Measurements from ENCODE around the gene BLMH.

BLMH gene

DNA sequence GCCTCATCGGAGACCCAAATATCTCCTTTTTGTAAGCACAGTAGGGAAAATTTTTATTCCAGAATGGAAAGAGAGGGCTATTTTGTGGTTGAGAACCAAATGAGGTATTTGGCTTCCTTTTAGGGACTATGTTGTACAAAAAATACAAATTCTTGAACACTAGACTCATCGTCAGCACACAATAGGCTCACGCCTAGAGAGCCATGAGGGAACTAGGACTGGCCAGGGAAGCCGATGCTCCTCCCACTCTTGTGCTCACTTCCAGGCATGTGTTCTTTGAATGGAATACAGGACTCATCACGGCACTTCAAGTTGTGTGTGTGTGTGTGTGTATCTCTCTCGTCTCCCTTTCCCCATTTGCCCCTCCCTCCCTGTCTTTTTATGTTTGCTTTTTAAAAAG is 17.8 kb upstream of the BLMH start:
- FAIRE-seq (no peak), DNase-seq (ENCODE audit: low spot score) (no peak)

DNA sequence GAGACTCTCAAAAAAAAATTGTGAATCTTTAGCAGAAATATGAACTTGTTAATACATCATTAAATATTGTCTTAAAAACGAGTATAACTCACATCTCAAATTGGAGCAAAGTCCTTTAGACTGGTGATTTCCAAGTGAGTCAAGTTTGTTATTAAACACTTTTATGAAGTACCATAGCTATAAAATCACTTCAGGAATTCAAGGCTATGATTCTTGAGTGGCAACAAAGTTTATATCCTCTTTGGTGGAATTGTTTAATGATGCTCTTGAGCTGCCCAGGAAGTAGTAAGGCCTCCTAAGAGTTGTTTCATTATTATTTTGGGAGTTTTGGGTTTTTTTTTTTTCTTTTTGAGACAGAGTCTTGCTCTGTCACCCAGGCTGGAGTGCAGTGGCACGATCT is 16.7 kb upstream of the BLMH start:
- no peak for DNase-seq (ENCODE audit: low spot score)
- FAIRE-seq = no peak

GRCh38 chr17:30304778-30305177 is 13.0 kb upstream of the BLMH start:
- DNase-seq (ENCODE audit: low spot score) (no peak), FAIRE-seq (no peak)

GRCh38 chr17:30302241-30302640 is 10.5 kb upstream of the BLMH start:
- FAIRE-seq = no peak
- DNase-seq (ENCODE audit: low spot score) = no peak

DNA sequence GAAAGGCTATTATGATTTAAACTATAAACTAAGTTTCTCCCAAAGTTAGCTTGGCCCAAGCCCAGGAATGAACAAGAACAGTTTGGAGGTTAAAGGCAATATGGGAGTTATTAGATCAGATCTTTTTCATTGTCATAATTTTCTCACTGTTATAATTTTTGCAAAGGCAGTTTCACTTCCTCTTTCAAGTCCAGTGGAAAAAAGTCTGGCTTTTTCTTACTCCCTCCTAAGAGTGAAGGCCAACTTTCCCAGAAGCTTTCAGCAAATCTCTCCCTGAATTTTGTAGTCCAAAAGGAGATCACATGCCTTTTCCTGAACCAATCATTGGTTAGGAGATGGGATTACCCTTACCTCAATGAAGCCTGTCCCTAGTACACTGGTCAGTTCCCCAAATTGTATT is 9.1 kb upstream of the BLMH start:
- DNase-seq (ENCODE audit: low spot score) (no peak), FAIRE-seq (no peak)

GRCh38 chr17:30299000-30299399 is 7.3 kb upstream of the BLMH start:
- DNase-seq (ENCODE audit: low spot score) (no peak), FAIRE-seq (no peak)

DNA sequence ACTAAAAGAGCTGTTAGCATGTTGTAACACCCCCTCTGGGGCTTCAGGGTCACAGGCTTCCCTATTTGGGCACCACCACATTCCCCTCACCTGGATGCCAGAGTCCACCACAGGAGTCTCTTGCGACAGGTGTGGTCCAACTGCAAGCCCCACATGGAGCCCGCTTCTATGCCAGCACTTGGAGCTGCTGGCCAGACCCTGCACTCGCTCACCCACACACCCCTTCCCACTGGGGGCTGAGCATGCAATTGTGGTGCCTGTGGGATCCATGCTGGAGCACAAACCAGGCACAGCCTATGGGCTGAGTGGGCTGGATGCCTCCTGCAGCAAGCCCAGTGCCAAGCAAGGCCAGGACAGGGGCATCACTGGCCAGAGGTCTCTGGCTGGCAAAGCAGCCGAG is 6.0 kb upstream of the BLMH start:
- DNase-seq (ENCODE audit: low spot score) (no peak), FAIRE-seq (no peak)

DNA sequence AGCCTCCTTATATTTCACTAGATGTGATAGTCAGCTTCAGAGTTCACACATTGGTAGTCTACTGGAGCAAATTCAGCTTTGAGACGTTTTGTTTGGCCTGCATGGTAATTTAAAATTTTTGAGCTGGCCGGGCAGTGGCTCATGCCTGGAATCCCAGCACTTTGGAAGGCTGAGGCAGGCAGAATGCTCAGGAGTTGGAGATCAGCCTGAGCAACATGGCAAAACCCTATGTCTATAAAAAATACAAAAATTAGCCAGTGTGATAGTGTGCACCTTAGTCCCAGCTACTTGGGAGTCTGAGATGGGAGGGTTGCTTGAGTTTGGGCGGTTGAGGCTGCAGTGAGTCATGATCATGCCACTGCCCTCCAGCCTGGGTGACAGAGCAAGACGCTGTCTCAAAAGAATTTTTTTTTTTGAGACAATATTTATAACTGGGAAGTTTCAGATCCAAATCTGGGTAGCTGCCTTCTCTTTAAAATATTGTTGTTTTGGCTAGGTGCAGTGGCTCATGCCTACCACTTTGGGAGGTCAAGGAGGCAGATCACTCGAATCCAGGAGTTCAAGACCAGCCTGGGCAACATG is 4.8 kb upstream of the BLMH start:
- no peak for DNase-seq (ENCODE audit: low spot score)
- no peak for FAIRE-seq

GRCh38 chr17:30292286-30292858 is 628 bp upstream of the BLMH start:
- no peak for DNase-seq (ENCODE audit: low spot score)
- FAIRE-seq = no peak

- FAIRE-seq (no peak), DNase-seq (ENCODE audit: low spot score) (peak; percentile 14)
Measured at GRCh38 chr17:30290696-30291542, 825 bp downstream of the BLMH start.

- DNase-seq (ENCODE audit: low spot score) (no peak), FAIRE-seq (no peak)
Measured at GRCh38 chr17:30290077-30290476, 1.7 kb downstream of the BLMH start.

GRCh38 chr17:30279156-30279555 is 12.6 kb downstream of the BLMH start:
- no peak for DNase-seq (ENCODE audit: low spot score)
- no peak for FAIRE-seq

- DNase-seq (ENCODE audit: low spot score) (no peak), FAIRE-seq (peak; percentile 44)
Measured at GRCh38 chr17:30278032-30278431, 13.7 kb downstream of the BLMH start.

- FAIRE-seq (no peak), DNase-seq (ENCODE audit: low spot score) (no peak)
Measured at GRCh38 chr17:30275911-30276310, 15.8 kb downstream of the BLMH start.

DNA sequence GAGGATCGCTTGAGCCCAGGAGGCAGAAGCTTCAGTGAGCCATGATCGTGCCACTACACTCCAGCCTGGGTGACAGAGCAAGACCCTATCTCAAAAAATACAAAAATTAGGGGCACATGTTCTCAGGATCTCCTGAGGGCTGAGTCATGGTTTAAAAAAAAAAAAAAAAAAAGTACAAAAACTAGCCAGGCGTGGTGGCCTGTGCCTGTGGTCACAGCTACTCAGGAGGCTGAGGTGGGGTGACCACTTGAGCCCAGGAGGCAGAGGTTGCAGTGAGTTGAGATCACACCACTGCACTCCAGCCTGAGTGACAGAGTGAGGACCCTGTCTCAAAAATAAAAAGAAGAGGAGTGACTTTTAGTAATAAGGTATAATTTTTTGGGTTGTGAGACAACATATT is 16.9 kb downstream of the BLMH start:
- DNase-seq (ENCODE audit: low spot score) (peak; percentile 27), FAIRE-seq (peak; percentile 87)

- no peak for FAIRE-seq
- DNase-seq (ENCODE audit: low spot score) = no peak
Measured at GRCh38 chr17:30273373-30273772, 18.4 kb downstream of the BLMH start.

GRCh38 chr17:30271102-30271501 is 20.6 kb downstream of the BLMH start:
- DNase-seq (ENCODE audit: low spot score) = peak; percentile 32
- FAIRE-seq = peak; percentile 58

- FAIRE-seq = no peak
Measured at GRCh38 chr17:30267625-30268024, 24.1 kb downstream of the BLMH start.

DNA sequence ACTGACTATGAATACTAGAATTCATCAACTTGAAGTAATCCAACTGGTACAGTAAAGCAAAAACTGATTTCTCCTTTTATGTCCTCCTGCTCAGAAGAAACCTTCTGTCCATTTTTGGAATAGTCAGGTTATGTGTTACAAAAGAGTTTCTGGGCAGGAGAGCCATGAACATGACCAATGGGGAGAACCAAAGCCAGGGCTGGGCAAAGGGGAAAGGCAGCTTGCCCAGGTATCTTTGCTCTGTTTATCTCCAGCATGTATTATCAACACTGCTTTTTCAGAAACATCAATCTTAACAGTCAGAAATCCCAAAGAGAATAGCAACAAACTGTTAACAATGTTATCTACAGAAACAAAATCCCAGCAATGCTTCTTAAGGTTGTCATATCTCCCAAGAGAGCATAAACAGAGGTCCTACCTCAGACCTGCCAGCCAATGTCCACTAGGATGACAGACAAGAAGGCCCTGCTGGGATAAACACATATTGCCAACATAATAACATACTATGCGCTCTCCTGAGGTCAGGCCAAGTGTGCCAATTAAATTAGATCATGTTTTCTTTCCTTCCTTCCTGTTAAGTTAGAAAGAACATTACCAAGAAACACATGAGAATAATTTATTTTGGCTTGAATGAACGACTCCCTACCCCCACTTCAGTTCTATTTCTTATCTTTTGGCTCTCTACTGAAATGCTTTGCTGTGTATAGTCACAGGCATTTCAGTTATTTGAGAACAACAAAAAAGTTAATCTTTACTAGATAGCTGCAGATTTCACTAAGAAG is 28.0 kb downstream of the BLMH start:
- DNase-seq (ENCODE audit: low spot score) (no peak), FAIRE-seq (no peak)

More at GRCh38 chr17:30267625-30268024, 24.1 kb downstream of the BLMH start:
- no peak for DNase-seq (ENCODE audit: low spot score)

DNA sequence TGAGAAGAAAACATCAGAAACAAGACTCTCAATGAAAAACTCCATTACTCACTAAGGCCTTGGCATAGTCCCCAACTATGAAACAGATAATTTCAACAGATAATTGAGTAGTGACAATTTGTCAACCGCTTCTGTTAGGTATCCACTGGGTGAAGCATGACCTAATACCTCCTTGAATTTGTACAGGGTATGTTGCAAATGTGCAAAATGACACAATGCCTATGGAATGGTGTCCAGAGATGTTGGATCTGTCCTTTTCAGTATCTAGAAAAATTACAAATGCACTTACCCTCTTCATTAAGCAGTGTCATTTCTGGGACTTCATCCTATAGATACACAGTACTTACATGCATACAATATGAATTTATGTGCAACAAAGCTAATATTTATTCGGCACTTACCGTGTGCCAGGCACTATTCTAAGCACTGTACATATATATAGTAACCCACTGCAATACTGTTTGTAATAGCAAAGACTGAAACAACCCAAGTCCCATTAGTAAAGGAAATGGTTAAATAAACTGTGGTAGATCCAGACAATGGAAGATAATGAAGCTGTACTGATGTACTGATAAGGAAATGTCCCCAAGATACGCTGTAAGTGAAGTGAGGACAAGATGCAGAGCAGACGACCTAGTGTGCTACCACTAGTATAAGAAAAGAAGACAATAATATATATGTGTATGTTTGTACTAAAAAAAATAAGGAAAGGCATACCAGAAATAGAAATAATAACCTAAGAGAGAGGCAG is 34.8 kb downstream of the BLMH start:
- DNase-seq (ENCODE audit: low spot score) (no peak), FAIRE-seq (no peak)

- DNase-seq (ENCODE audit: low spot score) = no peak
- FAIRE-seq = no peak
Measured at GRCh38 chr17:30254150-30254549, 37.6 kb downstream of the BLMH start.
